PC-9 (cell line): ENCODE results near the gene CYP27C1. TPM values are rescaled to one million over a fixed set of nuclear protein-coding genes. Genes with fewer than 3 reads are reported as not detected.

ENCODE experiments used
- BruUV-seq: library from RNA; stranded (reverse); fragments of 400-500 nt; replicated peaks from 2 replicates; lab custom pipeline; 2021; lab: Mats Ljungman, UMichigan
- CTCF ChIA-PET: fragments of 300-600 bp; sonication (Branson Sonifier 250); formaldehyde crosslinking; loops from one replicate; lab custom pipeline; 2022; ENCODE audit warnings: antibody characterized with exemption; lab: Charles Lee
- POLR2A ChIA-PET: fragments of 300-600 bp; sonication (Branson Sonifier 250); formaldehyde crosslinking; loops from one replicate; lab custom pipeline; 2022; ENCODE audit warnings: antibody characterized with exemption; ENCODE audit not compliant: unreplicated experiment; lab: Charles Lee
- DNase-seq, 2 experiments: peaks; one replicate each; pipeline versions ENCODE4 v3.0.0 to v3.0.0-alpha.2; 2015 to 2022; ENCODE audit warnings: mixed read lengths in 1 of 2
- H2AFZ ChIP-seq: fragments of 200-600 bp; sonication (generic); 2 replicates; pipeline ENCODE4 v1.8.1; 2017; ENCODE audit warnings: antibody characterized with exemption
- H3F3A ChIP-seq: fragments of 200-600 bp; sonication (generic); 2 replicates; pipeline ENCODE4 v1.8.1; 2017; ENCODE audit warnings: antibody characterized with exemption, mild to moderate bottlenecking, low read depth; ENCODE audit not compliant: insufficient read depth
- H3K27ac ChIP-seq: fragments of 200-600 bp; sonication (generic); 2 replicates; pipeline ENCODE4 v1.6.1; 2016; ENCODE audit warnings: mixed run types
- H3K27me3 ChIP-seq: fragments of 200-600 bp; sonication (generic); 2 replicates; pipeline ENCODE4 v1.6.1; 2016; ENCODE audit warnings: low read depth, mixed run types; ENCODE audit not compliant: insufficient read depth
- H3K36me3 ChIP-seq: fragments of 200-600 bp; sonication (generic); 2 replicates; pipeline ENCODE4 v1.6.1; 2016; ENCODE audit warnings: low read depth, mixed run types
- H3K4me1 ChIP-seq: fragments of 200-600 bp; sonication (generic); replicated peaks from 2 replicates; pipeline ENCODE4 v1.6.1; 2016; ENCODE audit warnings: mixed run types; ENCODE audit not compliant: insufficient read depth
- H3K4me2 ChIP-seq: fragments of 200-600 bp; sonication (generic); 2 replicates; pipeline ENCODE4 v1.6.1; 2017; ENCODE audit warnings: mixed run types
- H3K4me3 ChIP-seq: fragments of 200-600 bp; sonication (generic); 2 replicates; pipeline ENCODE4 v1.6.1; 2016; ENCODE audit warnings: mixed run types
- H3K79me2 ChIP-seq: fragments of 200-600 bp; sonication (generic); 2 replicates; pipeline ENCODE4 v1.6.1; 2017; ENCODE audit warnings: low read depth, mixed run types
- H3K9me2 ChIP-seq: fragments of 200-600 bp; sonication (generic); 2 replicates; pipeline ENCODE4 v1.8.1; 2017; ENCODE audit warnings: mild to moderate bottlenecking; ENCODE audit not compliant: insufficient read depth
- H3K9me3 ChIP-seq: fragments of 200-600 bp; sonication (generic); 2 replicates; pipeline ENCODE4 v1.8.1; 2016; ENCODE audit warnings: low read depth; ENCODE audit not compliant: insufficient read depth
- H4K20me1 ChIP-seq: fragments of 200-600 bp; sonication (generic); 2 replicates; pipeline ENCODE4 v1.8.1; 2017; ENCODE audit not compliant: insufficient read depth
- EZH2 ChIP-seq: fragments of 200-600 bp; sonication (generic); IDR thresholded peaks from 2 replicates; pipeline ENCODE4 v1.8.0; 2017; ENCODE audit warnings: antibody characterized with exemption, low read depth
- intact Hi-C: fragments of 100-400 bp; cut with micrococcal nuclease; formaldehyde crosslinking; loops from one replicate; pipeline ENCODE4 v1.10.0; 2022; ENCODE audit not compliant: unreplicated experiment
- total RNA-seq: library from RNA; stranded (reverse); gene quantifications from 2 replicates; pipeline ENCODE4 v1.2.3, GENCODE V29; 2021
- TF ChIP-seq, protein P1 (sequence below): fragments of 200-600 bp; sonication (generic); conservative IDR thresholded peaks from 2 replicates; pipeline ENCODE4 v1.6.1; 2017; ENCODE audit warnings: mixed run types, antibody characterized with exemption, mild to moderate bottlenecking, moderate library complexity

Gene CYP27C1
- total RNA-seq, 1 experiment from 2014 or later, result 0.94 TPM

DNA sequence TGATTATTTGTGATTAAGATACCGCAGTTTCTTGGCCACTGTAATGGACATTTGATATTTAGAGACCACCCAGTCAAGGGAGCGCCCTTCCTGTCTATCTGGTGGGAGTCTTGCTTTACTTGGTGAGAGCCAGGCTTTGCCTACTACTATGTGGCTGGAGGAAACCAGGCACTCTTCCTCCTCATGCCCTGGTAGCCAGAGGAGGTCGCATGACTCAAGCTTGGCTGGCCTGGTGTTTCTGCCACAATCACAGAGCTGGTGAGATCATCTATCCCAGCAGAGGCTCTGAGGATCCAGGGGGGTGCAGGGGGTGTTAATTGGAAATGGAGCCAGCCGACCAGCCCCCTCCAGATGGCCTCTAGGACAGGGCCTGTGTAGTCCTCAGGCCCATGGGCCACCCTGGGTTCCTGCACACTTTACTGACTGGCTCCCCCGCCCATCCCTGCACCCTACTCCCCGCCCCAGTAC, 66.4 kb downstream of the CYP27C1 start:
- ChIA-PET POLR2A (interaction anchor here (0.6 to 0.8 kb wide), 3 partner anchors 17 to 140 kb away, joined by 4 to 9 read pairs (median 5); partner anchors contain the start of gene ERCC3), CTCF (interaction anchor here (0.5 to 1.8 kb wide), 5 partner anchors 8 to 47 kb away, joined by 3 to 9 read pairs (median 4); partner anchors contain the start of gene BIN1)
- Histone ChIP-seq H2AFZ (peak overlapping the region; percentile 45; the same call in 1 of the 2 replicates), H3K27ac (peak overlapping the region; percentile 80), H4K20me1 (no peaks in the 10 kb centered on the region), H3K36me3 (no peaks in the 10 kb centered on the region; the same call in 1 of the 2 replicates), H3K4me2 (peak overlapping the region; percentile 54), H3K79me2 (no peaks in the 10 kb centered on the region), H3K9me3 (peaks cover 13% of the 10 kb centered on the region), H3K4me1 (peaks cover 61% of the 10 kb centered on the region), H3K4me3 (no peak overlapping the region), H3F3A (peaks cover 33% of the 10 kb centered on the region), H3K9me2 (no peaks in the 10 kb centered on the region), H3K27me3 (no peaks in the 10 kb centered on the region)
- BruUV-seq, result no TSS peak
- peak; percentile 80 to 95 for DNase-seq
- intact Hi-C loops, result loop anchor here (1.0 to 2.0 kb wide), 3 partner anchors 47 to 89 kb away; partner anchors contain the start of gene BIN1
- TF ChIP-seq EZH2, result no peak
- TF ChIP-seq, protein P1, sequence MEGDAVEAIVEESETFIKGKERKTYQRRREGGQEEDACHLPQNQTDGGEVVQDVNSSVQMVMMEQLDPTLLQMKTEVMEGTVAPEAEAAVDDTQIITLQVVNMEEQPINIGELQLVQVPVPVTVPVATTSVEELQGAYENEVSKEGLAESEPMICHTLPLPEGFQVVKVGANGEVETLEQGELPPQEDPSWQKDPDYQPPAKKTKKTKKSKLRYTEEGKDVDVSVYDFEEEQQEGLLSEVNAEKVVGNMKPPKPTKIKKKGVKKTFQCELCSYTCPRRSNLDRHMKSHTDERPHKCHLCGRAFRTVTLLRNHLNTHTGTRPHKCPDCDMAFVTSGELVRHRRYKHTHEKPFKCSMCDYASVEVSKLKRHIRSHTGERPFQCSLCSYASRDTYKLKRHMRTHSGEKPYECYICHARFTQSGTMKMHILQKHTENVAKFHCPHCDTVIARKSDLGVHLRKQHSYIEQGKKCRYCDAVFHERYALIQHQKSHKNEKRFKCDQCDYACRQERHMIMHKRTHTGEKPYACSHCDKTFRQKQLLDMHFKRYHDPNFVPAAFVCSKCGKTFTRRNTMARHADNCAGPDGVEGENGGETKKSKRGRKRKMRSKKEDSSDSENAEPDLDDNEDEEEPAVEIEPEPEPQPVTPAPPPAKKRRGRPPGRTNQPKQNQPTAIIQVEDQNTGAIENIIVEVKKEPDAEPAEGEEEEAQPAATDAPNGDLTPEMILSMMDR, result no peak; the same call in 1 of the 2 replicates

DNA sequence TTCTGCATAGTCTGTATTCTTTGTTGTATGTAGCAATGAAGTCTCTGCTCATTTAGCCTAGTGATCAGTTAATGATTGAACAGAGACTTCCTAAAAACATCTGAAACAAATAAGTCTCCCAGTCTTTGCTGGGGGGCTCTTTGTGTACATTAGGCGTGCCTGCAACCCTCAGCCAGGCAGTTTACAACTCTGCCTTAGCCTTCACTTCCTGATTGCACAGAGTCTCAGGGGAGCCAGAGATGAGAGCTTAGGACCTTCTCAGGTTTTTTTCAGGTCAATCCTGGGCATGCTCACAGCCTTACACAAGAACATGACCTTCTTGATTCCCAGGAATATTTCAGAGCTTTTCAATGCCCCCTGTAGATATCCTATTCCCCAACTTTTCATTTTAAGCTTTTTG, 69.1 kb downstream of the CYP27C1 start:
- Histone ChIP-seq H3K36me3 (no peaks in the 10 kb centered on the region; the same call in 1 of the 2 replicates), H4K20me1 (no peaks in the 10 kb centered on the region), H3K4me2 (no peak overlapping the region), H3F3A (peaks cover 38% of the 10 kb centered on the region), H2AFZ (no peak overlapping the region), H3K4me3 (no peak overlapping the region), H3K4me1 (peaks cover 84% of the 10 kb centered on the region), H3K27ac (peak overlapping the region; percentile 88; the same call in 1 of the 2 replicates), H3K27me3 (no peaks in the 10 kb centered on the region), H3K9me3 (peaks cover 20% of the 10 kb centered on the region), H3K79me2 (no peaks in the 10 kb centered on the region), H3K9me2 (no peaks in the 10 kb centered on the region)
- BruUV-seq, result no TSS peak
- intact Hi-C loops, result no loop called here
- TF ChIP-seq, protein P1, result no peak
- no peak for TF ChIP-seq EZH2
- ChIA-PET CTCF (no interaction called here), POLR2A (no interaction called here)
- no peak for DNase-seq

DNA sequence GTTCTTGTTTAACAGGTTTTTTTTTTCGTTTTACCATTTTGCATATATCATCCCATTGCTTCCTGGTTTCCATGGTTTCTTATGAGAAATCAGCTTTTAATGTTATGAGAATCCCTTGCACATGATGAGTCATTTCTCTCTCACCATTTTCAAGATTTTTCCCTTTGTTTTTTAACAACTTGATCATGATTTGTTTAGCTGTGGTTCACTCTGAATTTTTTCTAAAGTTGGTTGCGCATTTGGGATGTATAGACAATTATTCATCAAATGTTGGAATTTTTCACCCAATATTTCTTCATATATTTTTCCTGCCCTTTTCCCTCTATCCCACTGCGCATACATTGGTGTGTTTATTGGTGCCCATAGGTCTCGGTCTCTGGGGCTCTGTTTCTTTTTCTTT, 70.7 kb downstream of the CYP27C1 start:
- peak overlapping the region; percentile 88 for H3K27ac ChIP-seq
- TF ChIP-seq, protein P1, result no peak
- no peak for TF ChIP-seq EZH2
- H3F3A ChIP-seq, result peaks cover 40% of the 10 kb centered on the region
- POLR2A ChIA-PET, result interaction anchor here (0.6 to 0.8 kb wide), 2 partner anchors 18 to 42 kb away, joined by 3 to 8 read pairs; partner anchors contain the start of gene BIN1
- peaks cover 84% of the 10 kb centered on the region for H3K4me1 ChIP-seq
- H3K9me3 ChIP-seq, result peaks cover 20% of the 10 kb centered on the region
- intact Hi-C loops, result loop anchor here (5.0 kb wide), 1 partner anchor 67 kb away; no protein-coding TSS in a partner anchor
- no peak overlapping the region for H3K4me3 ChIP-seq
- no peak overlapping the region for H2AFZ ChIP-seq
- BruUV-seq, result no TSS peak
- H3K9me2 ChIP-seq, result no peaks in the 10 kb centered on the region
- peak overlapping the region; percentile 67 for H3K4me2 ChIP-seq
- H3K79me2 ChIP-seq, result no peaks in the 10 kb centered on the region
- no peaks in the 10 kb centered on the region for H4K20me1 ChIP-seq
- DNase-seq, result peak in 1 of 2 experiments; percentile 98
- CTCF ChIA-PET, result interaction anchor here (0.7 kb wide), 1 partner anchor 266 kb away, joined by 5 read pairs; no protein-coding TSS in a partner anchor
- no peaks in the 10 kb centered on the region for H3K27me3 ChIP-seq
- H3K36me3 ChIP-seq, result no peaks in the 10 kb centered on the region; the same call in 1 of the 2 replicates
